Measurements from ENCODE around the gene CFP. TPM values are rescaled to one million over a fixed set of nuclear protein-coding genes. Genes with fewer than 3 reads are reported as not detected.

Gene CFP
- polyA plus RNA-seq, 1 donor from 2014 or later, result 4.8 TPM

DNA sequence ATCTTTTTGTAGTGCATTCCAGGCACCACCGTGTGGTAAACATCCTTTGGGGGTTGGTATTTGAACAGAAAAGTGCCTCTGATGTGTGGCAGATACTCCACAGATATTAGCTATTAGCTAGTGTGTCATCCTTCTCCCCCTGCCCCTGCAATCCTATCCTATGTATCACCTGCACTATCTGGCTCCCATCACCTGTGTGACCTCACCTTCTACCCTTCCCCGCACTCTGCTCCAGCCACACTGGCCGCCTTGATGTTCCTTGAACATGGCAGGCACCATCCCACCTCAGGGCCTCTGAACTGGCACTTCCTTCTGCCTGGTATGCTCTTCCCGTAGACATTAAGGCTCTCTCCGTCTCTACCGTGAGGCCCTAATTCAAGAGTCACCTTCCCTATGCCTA, 16.9 kb upstream of the CFP start:
- H3F3A ChIP-seq (ENCODE audit: insufficient read depth, low read length, poor library complexity, severe bottlenecking), result no peaks in the 10 kb centered on the region

DNA sequence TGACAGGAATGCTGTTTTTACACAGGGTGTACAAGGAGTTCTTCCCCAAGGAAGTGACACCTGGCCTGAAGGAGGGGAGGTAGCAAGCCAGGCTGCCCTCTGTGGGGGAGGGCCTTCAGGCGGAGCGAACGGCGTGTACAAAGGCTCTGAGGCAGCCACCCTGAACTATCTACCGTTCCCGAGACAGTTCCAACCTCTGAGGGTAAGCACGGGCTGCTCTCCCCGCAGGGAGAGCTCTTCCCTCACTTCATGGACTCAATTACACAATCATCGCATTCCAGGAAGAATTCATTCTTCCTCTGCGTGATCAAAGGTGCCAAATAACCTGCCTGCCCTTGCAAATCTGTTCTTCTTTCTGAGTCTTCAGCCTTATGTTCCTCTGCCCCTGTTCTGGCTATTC, 15.8 kb upstream of the CFP start:
- H3K27me3 ChIP-seq (ENCODE audit: insufficient read depth, low read depth, low read length), result no peaks in the 10 kb centered on the region
- no peaks in the 10 kb centered on the region for H3K36me3 ChIP-seq (ENCODE audit: insufficient read depth, low read length)
- H3K9ac ChIP-seq (ENCODE audit: low read length), result no peak overlapping the region
- H3K9me3 ChIP-seq (ENCODE audit: low read length), result no peaks in the 10 kb centered on the region
- no peak overlapping the region for H3K4me3 ChIP-seq (ENCODE audit: low read length)
- no peak overlapping the region for H3K27ac ChIP-seq (ENCODE audit: low read length)
- no peaks in the 10 kb centered on the region for H3F3A ChIP-seq (ENCODE audit: insufficient read depth, low read length, poor library complexity, severe bottlenecking)
- no peaks in the 10 kb centered on the region for H4K20me1 ChIP-seq (ENCODE audit: insufficient read depth)
- no peak for TF ChIP-seq EP300 (conservative IDR thresholded peaks at IDR 0.05; ENCODE audit: poor library complexity, severe bottlenecking)
- no peak for TF ChIP-seq RAD21 (conservative IDR thresholded peaks at IDR 0.05)
- TF ChIP-seq MXI1 (conservative IDR thresholded peaks at IDR 0.05; ENCODE audit: poor library complexity, severe bottlenecking), result no peak
- TF ChIP-seq CTCF (IDR thresholded peaks at IDR 0.05; ENCODE audit: poor library complexity, severe bottlenecking), result no peak
- no peak for TF ChIP-seq REST (IDR thresholded peaks at IDR 0.05; ENCODE audit: borderline replicate concordance)
- no peak for TF ChIP-seq SMC3 (conservative IDR thresholded peaks at IDR 0.05; ENCODE audit: poor library complexity)
- no peak for TF ChIP-seq TAF1 (IDR thresholded peaks at IDR 0.05; ENCODE audit: low read depth)
- H3K79me2 ChIP-seq (replicated peaks; ENCODE audit: insufficient read depth, low read length), result peaks cover 2% of the 10 kb centered on the region
- no peaks in the 10 kb centered on the region for H3K9me2 ChIP-seq (ENCODE audit: insufficient read depth, low read length)
- no peak overlapping the region for H3K4me2 ChIP-seq (ENCODE audit: low read length)
- H2AFZ ChIP-seq (ENCODE audit: low read depth, low read length), result no peak overlapping the region

More for the DNA sequence above, 16.9 kb upstream of the CFP start:
- Histone ChIP-seq H3K27ac (ENCODE audit: low read length) (no peak overlapping the region), H3K36me3 (ENCODE audit: insufficient read depth, low read length) (no peaks in the 10 kb centered on the region), H3K9me2 (ENCODE audit: insufficient read depth, low read length) (no peaks in the 10 kb centered on the region), H3K9me3 (ENCODE audit: low read length) (no peaks in the 10 kb centered on the region), H3K9ac (ENCODE audit: low read length) (no peak overlapping the region), H3K79me2 (replicated peaks; ENCODE audit: insufficient read depth, low read length) (peaks cover 2% of the 10 kb centered on the region), H3K27me3 (ENCODE audit: insufficient read depth, low read depth, low read length) (no peaks in the 10 kb centered on the region), H4K20me1 (ENCODE audit: insufficient read depth) (no peaks in the 10 kb centered on the region), H3K4me3 (ENCODE audit: low read length) (no peak overlapping the region), H2AFZ (ENCODE audit: low read depth, low read length) (no peak overlapping the region), H3K4me2 (ENCODE audit: low read length) (no peak overlapping the region)
- TF ChIP-seq TAF1 (IDR thresholded peaks at IDR 0.05; ENCODE audit: low read depth), result no peak

GRCh38 chrX:47644557-47645091, 14.9 kb upstream of the CFP start:
- H3K9me3 ChIP-seq (ENCODE audit: low read length), result no peaks in the 10 kb centered on the region
- TF ChIP-seq CTCF (IDR thresholded peaks at IDR 0.05; ENCODE audit: poor library complexity, severe bottlenecking) (peak; percentile 42), SMC3 (conservative IDR thresholded peaks at IDR 0.05; ENCODE audit: poor library complexity) (peak; percentile 36), EZH2 (IDR thresholded peaks at IDR 0.05; ENCODE audit: borderline replicate concordance, insufficient read depth, low read length, poor library complexity, severe bottlenecking) (no peak)
- H3K27me3 ChIP-seq (ENCODE audit: insufficient read depth, low read depth, low read length), result no peaks in the 10 kb centered on the region

More at GRCh38 chrX:47644557-47645091, 14.9 kb upstream of the CFP start:
- Histone ChIP-seq H3K9ac (ENCODE audit: low read length) (no peak overlapping the region), H3K4me3 (ENCODE audit: low read length) (no peak overlapping the region), H3F3A (ENCODE audit: insufficient read depth, low read length, poor library complexity, severe bottlenecking) (no peaks in the 10 kb centered on the region), H3K36me3 (ENCODE audit: insufficient read depth, low read length) (no peaks in the 10 kb centered on the region), H3K79me2 (replicated peaks; ENCODE audit: insufficient read depth, low read length) (peaks cover 2% of the 10 kb centered on the region), H3K9me2 (ENCODE audit: insufficient read depth, low read length) (no peaks in the 10 kb centered on the region), H2AFZ (ENCODE audit: low read depth, low read length) (no peak overlapping the region), H3K4me2 (ENCODE audit: low read length) (no peak overlapping the region), H4K20me1 (ENCODE audit: insufficient read depth) (no peaks in the 10 kb centered on the region), H3K27ac (ENCODE audit: low read length) (no peak overlapping the region)
